ENCODE measurements around the gene CCND2.

GRCh38 chr12:4320853-4321701 is 47.5 kb downstream of the CCND2 start, which contains the start of gene TIGAR:
- TF ChIP-seq POLR2AphosphoS5 (IDR thresholded peaks at IDR 0.05; ENCODE audit: low read depth) (peak; percentile 84), CREB1 (CRISPR knock-in tag; IDR thresholded peaks at IDR 0.05; ENCODE audit: low read depth) (peak; percentile 87), EZH2phosphoT487 (IDR thresholded peaks at IDR 0.05; ENCODE audit: unreplicated experiment) (no peak), EZH2 (IDR thresholded peaks at IDR 0.05; ENCODE audit: low read depth, unreplicated experiment) (no peak), ZNF114 (CRISPR knock-in tag; IDR thresholded peaks at IDR 0.05) (no peak), ZNF331 (CRISPR knock-in tag; IDR thresholded peaks at IDR 0.05; ENCODE audit: low read depth) (no peak), JUNB (IDR thresholded peaks at IDR 0.05; ENCODE audit: unreplicated experiment) (no peak), ETS1 (IDR thresholded peaks at IDR 0.05) (peak; percentile 12; the same call in 1 of the 2 replicates)
- TF ChIP-seq, protein P1, sequence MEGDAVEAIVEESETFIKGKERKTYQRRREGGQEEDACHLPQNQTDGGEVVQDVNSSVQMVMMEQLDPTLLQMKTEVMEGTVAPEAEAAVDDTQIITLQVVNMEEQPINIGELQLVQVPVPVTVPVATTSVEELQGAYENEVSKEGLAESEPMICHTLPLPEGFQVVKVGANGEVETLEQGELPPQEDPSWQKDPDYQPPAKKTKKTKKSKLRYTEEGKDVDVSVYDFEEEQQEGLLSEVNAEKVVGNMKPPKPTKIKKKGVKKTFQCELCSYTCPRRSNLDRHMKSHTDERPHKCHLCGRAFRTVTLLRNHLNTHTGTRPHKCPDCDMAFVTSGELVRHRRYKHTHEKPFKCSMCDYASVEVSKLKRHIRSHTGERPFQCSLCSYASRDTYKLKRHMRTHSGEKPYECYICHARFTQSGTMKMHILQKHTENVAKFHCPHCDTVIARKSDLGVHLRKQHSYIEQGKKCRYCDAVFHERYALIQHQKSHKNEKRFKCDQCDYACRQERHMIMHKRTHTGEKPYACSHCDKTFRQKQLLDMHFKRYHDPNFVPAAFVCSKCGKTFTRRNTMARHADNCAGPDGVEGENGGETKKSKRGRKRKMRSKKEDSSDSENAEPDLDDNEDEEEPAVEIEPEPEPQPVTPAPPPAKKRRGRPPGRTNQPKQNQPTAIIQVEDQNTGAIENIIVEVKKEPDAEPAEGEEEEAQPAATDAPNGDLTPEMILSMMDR (conservative IDR thresholded peaks at IDR 0.05; ENCODE audit: low read depth in 2 of 2): no peak
- TF ChIP-seq, protein P2, sequence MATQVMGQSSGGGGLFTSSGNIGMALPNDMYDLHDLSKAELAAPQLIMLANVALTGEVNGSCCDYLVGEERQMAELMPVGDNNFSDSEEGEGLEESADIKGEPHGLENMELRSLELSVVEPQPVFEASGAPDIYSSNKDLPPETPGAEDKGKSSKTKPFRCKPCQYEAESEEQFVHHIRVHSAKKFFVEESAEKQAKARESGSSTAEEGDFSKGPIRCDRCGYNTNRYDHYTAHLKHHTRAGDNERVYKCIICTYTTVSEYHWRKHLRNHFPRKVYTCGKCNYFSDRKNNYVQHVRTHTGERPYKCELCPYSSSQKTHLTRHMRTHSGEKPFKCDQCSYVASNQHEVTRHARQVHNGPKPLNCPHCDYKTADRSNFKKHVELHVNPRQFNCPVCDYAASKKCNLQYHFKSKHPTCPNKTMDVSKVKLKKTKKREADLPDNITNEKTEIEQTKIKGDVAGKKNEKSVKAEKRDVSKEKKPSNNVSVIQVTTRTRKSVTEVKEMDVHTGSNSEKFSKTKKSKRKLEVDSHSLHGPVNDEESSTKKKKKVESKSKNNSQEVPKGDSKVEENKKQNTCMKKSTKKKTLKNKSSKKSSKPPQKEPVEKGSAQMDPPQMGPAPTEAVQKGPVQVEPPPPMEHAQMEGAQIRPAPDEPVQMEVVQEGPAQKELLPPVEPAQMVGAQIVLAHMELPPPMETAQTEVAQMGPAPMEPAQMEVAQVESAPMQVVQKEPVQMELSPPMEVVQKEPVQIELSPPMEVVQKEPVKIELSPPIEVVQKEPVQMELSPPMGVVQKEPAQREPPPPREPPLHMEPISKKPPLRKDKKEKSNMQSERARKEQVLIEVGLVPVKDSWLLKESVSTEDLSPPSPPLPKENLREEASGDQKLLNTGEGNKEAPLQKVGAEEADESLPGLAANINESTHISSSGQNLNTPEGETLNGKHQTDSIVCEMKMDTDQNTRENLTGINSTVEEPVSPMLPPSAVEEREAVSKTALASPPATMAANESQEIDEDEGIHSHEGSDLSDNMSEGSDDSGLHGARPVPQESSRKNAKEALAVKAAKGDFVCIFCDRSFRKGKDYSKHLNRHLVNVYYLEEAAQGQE (IDR thresholded peaks at IDR 0.05; ENCODE audit: unreplicated experiment): no peak
